NCI-H1048 (cell line): ENCODE data around the gene TAAR6.
"Not testable (repeated sequence)": the region's sequence is repeated elsewhere in the genome, so short reads cannot be mapped to it uniquely, and the experiment has no call there.

Experiments
- DNase-seq: peaks from one replicate; lab custom pipeline; 2025; lab: John Stamatoyannopoulos, UW

Gene TAAR6, protein sequence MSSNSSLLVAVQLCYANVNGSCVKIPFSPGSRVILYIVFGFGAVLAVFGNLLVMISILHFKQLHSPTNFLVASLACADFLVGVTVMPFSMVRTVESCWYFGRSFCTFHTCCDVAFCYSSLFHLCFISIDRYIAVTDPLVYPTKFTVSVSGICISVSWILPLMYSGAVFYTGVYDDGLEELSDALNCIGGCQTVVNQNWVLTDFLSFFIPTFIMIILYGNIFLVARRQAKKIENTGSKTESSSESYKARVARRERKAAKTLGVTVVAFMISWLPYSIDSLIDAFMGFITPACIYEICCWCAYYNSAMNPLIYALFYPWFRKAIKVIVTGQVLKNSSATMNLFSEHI

DNA sequence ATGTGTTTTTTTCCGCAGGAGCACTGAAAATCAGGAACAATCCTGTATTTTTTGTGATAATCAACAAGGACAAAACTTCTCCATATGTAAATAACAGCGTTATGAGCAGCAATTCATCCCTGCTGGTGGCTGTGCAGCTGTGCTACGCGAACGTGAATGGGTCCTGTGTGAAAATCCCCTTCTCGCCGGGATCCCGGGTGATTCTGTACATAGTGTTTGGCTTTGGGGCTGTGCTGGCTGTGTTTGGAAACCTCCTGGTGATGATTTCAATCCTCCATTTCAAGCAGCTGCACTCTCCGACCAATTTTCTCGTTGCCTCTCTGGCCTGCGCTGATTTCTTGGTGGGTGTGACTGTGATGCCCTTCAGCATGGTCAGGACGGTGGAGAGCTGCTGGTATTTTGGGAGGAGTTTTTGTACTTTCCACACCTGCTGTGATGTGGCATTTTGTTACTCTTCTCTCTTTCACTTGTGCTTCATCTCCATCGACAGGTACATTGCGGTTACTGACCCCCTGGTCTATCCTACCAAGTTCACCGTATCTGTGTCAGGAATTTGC, at the start of gene TAAR6:
TAAR6 (plus strand) TSS at position 102 of the 557 bp plus-strand sequence; CDS start at position 102, 0 bp downstream.
- no peak for DNase-seq

DNA sequence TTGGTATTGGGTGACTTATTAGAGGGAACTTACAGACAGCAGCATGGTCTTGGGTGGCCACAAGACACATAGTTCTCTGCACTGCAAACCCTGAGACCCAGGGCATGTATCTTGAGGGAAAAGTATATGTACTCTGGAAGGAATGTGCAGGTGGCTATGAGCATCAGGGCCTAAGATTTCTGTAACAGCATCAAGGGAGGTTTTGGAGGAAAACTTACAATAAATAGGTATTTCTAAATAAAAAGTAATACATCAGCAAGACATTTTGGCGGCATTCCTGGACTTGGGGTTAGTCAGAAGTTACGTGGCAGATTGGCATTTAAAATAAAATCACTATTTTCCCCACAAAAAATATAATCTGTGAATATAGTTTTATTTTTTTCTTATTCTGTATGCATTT, 49.2 kb upstream of the TAAR6 start:
- no peak for DNase-seq

DNA sequence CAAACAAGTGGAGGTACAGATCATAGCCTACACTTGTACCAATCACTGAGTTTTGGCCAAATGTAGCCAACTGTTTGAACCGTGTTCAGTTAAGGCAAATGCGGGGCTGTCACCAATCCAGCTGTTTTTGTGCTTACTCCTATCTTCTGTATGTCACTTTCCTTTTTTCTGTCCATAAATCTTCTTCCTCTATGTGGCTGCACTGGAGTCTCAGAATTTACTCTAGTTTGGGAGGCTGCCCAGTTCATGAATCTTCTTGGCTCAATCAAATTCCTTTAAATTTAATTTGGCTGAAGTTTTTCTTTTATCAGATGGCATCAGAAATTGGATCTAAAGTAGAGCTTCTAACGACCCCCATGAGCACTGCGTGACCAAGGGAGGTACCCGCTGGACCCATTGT, 45.5 kb upstream of the TAAR6 start:
- DNase-seq: no peak

DNA sequence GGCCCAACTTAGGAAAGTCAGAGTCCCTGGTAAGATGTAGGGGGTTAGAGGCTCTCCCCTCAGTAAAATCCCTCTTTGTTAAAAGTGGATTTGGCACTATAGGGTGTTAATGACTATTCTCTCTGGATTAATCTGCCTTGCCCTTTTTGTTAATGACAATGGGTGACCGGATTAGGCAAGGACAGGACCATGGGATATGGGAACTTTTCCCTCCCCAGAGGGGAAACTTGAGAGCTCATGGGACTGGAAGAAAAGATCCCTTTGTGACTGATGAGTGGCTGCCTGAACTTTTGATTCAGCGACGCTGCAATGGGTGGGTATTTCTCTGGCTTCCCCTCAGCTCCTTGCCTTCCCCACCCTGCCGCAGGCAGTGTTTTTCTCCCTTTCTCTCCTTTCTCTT, 44.3 kb upstream of the TAAR6 start:
- no peak for DNase-seq

DNA sequence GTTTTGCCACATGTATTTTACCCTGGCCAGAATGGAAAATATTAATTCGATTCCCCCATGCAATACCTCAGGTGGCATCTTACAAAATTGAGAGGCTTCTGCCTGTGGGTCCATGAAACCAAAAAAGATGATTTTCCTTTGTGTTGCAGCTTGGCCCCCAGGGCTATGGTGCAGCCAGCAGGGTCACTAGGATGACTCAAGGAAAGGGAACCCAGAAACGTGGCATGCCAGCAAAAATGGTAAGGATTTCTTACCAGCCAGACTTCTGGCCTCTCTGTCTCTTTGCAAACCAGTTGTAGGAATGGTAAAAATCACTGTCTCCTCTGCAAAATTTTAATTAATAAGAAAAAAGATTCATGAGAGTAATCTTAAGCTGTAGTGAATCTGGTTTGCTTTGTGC, 43.7 kb upstream of the TAAR6 start:
- no peak for DNase-seq

DNA sequence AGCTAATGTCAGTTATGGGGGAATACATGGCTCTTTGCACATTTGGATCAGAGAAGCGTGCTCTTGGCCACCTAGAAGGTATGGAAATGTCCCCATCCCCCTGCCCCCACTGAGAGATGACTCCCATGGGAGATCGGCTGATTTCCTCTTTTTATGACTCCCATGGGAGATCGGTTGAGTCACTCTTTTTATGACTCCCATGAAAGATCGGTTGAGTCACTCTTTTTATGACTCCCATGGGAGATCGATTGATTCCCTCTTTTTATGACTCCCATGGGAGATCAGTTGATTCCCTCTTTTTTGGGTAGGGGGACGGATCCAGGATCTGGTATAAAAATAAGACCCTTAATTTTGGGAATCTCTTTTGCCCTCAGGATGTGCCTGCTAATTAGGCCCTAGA, 42.3 kb upstream of the TAAR6 start:
- DNase-seq: no peak

DNA sequence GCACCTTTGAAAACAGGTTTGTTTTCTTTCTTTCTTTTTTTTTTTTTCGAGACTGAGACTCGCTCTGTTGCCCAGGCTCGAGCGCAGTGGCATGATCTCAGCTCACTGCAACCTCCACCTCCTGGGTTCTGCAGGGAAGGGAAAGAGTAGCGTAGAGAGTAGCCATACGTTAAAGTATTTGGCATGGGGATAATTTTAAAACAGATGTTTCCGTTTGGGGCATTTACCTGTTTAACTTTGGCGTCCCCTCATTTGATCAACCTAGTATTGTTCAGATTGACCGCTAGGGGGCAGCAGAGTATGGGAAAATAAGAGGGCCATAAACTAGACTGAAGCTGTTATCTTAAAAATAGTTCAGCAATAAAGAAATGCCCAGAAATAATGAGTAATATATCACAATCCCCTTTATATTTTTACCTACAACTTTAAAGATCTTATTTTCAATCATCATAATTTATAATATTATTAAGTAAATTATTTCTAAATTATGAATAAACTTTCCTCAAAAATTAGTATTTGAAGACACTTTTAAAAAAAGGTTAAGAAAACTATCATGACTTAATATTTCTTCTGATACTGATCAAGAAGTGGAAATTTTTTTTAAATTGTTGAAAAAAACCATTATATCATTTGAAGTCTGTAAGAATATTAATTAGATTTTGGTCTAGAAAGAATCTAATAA, 39.7 kb upstream of the TAAR6 start:
- no peak for DNase-seq

DNA sequence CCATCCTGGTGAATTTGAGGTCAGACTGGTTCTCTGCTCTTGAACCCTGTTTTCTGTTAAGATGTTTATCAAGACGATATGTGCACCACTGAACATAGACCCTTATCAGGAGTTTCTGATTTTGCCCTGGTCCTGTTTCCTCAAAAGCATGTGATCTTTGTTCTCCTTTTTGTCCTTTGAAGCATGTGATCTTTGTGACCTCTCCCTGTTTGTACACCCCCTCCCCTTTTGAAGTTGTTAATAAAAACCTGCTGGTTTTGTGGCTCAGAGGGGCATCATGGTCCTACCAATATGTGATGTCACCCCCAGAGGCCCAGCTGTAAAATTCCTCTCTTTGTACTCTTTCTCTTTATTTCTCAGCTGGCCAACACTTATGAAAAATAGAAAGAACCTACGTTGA, 35.6 kb upstream of the TAAR6 start:
- not testable (repeated sequence) for DNase-seq

DNA sequence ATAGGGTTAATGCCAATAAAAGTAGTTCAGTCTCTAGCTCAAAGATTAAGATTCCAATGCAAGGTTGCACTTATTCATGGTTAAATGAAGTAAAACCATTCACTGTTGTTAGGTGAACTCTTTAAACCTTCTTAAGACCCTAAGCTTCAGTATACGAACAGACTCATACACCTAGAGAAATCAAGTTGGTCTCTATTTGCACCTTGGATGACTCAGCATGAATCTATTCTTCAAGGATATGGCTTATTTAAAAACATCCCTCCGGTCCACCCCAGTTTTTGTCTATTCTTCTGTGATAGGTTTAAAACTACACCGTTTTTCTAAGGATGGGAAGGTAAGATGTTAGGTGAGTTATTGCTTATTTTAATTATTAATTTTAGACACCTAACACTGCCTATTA, 33.0 kb upstream of the TAAR6 start:
- no peak for DNase-seq

DNA sequence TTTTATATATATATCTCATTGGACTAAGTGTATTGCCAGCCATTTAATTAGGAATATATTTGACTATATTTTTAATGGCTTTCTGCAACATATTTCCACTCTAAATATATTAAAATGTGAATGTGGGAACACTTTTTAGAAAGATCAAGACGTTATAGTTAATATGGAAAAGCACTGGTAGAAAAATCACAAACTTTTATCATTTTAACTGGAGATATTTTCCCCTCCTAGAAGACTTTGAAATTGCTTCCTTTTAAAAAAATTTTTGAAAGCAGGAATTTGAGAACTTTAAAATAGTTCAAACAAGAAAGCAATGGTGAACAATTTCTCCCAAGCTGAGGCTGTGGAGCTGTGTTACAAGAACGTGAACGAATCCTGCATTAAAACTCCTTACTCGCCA, 32.1 kb upstream of the TAAR6 start, which contains the start of gene TAAR9:
TAAR9 (plus strand) TSS at position 301 of the 400 bp plus-strand sequence; CDS start at position 314, 13 bp downstream.
- no peak for DNase-seq

DNA sequence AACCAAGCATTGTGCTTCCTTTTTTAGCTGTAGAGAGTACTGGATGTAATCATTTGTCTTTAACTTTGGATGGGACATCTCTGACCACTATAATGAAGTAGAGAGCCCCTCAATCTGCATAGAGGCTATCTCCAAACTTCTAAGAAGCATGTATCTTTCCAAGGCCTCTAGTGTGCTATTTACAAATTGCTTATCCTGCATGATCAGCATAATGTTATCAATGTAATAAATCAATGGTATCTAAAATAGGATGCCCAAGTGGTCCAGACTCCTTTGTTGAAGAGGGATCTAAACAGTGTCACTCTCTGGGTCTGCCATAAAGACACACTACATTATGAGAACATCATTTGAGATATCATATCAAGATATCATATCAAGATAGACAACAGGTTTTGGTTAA, 25.3 kb upstream of the TAAR6 start:
- no peak for DNase-seq

DNA sequence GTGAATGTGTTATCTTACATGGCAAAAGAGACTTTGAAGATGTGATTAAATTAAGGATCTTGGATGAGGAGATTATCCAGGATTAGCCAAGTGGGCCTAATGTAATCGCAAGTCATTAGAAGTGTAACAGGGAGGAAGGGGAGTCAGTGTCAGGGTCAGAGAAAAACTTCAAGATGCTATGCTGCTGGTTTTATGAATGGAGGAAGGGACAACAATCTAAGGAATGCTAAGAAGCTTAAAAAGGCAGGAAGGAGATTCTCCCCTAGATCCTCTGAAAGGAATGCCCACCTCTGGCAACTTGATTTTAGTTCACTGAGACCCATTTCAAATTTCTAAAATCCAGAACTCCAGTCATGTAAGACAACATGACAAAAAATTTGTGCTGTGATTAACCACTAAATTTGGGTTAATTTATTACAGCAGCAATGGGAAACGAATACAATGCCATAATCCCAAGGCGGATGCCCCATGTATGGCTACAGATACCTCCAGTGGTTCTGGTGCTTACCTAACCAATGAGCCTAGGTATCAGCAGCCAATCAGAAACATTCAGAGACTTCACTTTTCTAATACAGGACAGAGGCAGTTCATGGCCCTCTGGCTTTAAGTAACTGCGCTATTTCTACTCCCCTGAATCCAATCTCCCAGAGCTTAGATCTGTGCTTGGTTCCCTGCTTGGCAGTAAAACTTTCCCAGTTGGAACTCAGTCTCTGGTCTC, 21.2 kb upstream of the TAAR6 start:
- DNase-seq: no peak

DNA sequence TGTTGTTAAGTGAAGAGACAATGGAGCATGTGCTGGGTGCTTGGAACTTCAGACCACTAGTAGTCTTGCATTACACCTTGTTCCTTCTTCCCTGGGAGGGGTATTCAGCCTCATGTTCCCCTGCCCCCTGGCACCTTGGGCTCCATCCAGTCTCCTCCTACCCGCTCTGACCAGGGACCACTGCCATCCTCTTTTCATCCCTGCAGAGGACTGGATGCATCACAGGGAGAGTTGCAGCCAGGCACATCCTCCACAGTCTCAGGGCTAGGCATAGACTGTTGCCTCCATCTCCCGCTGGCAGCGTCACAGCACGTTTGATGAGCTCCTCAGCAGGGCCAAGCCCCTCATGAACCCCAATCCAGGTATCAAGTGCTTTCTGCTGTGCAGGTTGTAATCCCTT, 18.9 kb upstream of the TAAR6 start:
- no peak for DNase-seq

DNA sequence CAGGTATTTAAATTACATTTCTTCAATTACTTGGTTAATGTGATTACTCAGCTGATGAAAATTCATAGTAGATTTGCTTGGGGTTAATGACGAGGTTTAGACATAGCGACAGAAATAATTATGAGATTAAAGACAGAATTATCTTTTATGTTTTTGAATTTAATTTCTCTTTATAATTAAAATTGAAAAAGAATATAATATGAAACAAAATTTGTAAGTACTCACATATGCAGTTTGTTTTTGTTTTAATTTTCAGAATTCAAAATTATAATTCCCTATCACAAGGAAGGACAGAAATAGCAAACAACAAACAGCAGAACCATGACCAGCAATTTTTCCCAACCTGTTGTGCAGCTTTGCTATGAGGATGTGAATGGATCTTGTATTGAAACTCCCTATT, 17.8 kb upstream of the TAAR6 start, which contains the start of gene TAAR8:
TAAR8 (plus strand) TSS at position 301 of the 400 bp plus-strand sequence; CDS start at position 322, 21 bp downstream.
- no peak for DNase-seq

DNA sequence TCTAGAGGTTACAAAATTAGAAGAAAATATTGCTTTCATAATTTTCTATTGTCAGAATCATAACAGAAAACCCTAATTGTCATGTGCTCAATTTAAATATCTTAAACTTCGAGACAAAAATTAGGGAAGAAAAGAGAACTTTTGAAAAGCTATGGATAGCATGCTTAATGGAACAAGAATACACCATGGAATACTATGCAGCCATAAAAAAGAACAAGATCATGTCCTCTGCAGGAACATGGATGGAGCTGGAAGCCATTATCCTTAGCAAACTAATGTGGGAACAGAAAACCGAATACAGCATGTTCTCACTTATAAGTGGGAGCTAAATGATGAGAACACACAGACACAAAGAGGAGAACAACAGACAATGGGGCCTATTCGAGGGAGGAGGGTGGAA, 10.0 kb upstream of the TAAR6 start:
- DNase-seq: not testable (repeated sequence)

DNA sequence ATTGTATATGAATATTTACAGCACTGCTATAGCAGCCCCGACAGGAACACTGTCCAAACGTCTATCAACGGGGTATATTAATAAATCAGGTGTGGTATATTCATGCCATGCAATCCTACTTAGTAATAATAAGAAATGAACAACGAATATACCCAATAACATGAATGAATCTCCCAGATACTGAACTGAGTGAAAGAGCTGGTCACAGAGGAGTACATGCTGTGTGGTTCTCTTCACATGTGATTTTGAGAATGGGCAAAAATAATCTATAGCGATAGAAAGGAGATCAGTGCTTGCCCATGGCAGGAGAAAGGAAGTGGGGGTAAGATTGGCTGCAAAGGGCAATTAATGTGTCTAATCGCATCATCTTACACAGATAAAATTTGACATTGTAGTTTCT, 3.7 kb upstream of the TAAR6 start:
- no peak for DNase-seq

DNA sequence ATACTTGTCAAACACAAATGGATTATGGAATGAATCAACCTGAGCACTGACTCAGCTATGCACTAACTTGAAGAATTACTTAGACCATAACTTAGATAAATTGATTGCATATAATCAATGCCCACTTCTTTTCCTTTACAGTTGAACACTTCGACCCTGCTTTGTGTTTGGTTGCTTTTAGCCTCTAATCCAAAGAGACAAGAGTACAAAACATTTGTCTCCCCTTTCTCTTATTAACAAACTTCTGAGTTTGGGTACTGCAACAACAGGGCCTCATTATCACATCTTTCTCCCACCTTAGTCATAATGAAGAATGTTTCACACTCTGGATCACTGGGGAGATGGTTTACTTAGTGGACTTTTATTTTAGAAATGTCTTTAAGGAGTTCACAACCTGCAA, 2.6 kb upstream of the TAAR6 start:
- no peak for DNase-seq

DNA sequence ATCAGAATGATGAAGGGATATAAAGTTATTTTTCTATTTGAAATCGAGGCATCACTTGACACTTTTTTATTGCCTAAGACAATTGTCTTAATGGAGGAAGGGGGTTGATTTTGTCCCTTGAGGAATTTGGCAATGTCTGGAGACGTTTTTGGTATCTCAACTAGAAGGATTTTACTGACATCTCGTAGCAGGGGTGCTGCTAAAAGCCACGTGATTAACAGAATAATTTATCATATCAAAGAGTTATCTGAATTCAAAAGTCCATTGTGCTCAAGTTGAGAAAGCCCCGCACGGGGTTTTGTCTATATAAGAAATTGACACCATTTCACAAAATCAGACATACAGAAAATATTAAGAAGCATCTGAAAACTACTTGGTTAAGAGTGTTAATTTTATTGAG, 1.5 kb upstream of the TAAR6 start:
- DNase-seq: no peak

DNA sequence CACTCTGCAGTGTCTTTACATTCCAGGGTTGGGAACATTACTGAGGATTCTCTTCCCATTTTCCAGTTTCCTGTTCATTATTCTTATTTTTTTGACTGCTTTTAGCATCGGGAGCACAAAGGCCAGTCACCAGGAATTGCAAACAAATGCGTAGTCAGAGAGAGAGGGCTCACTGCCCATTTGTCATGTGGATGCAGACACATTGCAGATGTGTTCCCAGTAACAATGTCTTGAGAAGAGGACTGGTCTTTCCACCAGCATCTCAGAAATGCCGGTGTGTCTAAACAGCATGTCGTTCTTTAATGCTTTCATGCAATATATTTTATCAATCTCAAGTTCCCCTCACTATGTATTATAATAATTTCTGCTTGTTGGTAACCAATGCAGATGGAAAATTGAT, 952 bp upstream of the TAAR6 start:
- DNase-seq: no peak

DNA sequence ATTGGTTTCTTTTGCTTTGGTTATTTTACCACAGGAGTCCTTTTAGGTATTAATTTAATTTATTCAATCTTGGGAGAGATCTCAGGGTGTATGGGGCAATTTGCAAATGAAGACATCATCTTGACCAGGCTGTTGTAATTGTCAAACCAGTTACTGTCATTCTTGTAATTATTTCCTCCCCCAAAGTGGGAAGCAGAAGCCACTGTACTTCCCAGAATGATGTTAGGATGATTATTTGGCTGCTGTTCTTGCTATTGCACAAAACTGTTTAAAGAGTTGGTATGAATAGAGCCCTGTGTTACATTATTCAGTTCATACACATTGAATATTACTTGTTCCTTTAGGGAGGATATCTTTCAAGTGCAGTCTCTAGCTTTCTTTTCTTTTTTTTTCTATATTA, 1.7 kb downstream of the TAAR6 start:
- DNase-seq: no peak

DNA sequence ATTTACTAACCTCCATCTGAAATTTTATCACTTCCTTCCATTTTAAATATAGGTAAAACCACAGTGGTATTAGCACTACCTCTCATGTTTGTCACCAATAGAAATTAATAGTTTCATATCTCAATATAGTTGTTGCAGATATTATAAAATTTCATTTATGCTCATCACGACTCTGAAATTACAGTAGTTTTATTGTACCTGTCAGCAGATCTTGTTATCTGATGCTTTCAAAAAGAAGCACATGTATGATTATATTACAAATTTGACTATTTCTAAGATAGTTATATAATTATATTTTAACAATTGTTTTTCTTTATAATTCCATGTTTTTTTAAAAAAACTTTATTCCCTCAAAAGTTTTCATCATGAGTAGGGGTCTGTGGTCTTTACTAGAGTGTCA, 14.6 kb downstream of the TAAR6 start:
- DNase-seq: no peak

DNA sequence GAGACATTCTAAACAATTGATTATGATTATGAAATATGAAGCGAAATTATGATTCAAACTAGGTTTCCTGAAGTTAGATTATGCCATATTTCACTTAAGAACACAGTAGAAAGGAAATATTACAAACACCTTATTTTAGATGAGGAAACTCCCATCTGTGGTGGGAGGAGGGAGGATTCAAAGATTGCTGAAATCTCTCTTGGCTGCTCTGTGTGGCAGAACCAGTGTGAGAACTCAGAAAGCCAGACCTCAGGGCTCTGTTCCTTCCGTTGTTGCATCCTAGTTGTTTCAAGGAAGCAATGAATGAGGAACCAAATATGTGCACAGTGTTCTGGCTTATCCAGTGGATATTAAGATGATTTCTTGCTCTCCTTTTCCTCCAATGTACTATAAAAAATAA, 17.3 kb downstream of the TAAR6 start:
- DNase-seq: no peak

DNA sequence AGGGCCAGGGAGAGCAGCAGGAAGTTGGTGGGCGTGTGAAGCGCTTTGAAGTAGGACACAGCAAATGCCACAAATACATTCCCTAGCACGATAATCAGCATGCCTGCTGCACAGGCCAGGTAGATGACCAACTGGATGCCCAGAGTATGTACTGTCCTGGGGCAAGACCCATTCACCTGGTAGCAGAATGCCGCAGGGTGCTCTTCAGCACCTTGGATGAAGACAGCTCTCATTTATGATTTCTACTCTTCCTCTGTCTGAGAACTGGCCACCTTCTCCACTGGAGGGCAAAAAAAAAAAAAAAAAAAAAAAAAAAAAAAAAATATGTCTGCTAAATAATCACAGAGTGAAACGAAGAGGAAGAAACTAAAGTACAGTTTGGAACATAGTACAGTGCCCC, 19.3 kb downstream of the TAAR6 start, which contains the start of gene TAAR5:
TAAR5 (minus strand) TSS at position 288 of the 400 bp plus-strand sequence; CDS start at position 233, 55 bp downstream.
- no peak for DNase-seq
